RWPE2 (cell line): ENCODE results near the gene KCNMA1.

Experiments
- ATAC-seq: fragments of 200-7000 bp; cut with Tn5 transposase; 3 replicates; pipeline ENCODE4 v1.9.1; 2021; ENCODE audit warnings: low read depth
- DNase-seq: peaks from one replicate; pipeline ENCODE4 v3.0.0-alpha.2; 2020; ENCODE audit warnings: low spot score
- H3K27ac ChIP-seq: fragments of 450-650 bp; 2 replicates; pipeline ENCODE4 v1.5.1; 2017; ENCODE audit warnings: mild to moderate bottlenecking; ENCODE audit not compliant: poor library complexity, severe bottlenecking
- H3K27me3 ChIP-seq: fragments of 250-450 bp; sonication (Bioruptor Pico); 2 replicates; pipeline ENCODE4 v1.5.1; 2021; ENCODE audit warnings: mild to moderate bottlenecking, moderate library complexity; ENCODE audit not compliant: insufficient read depth, poor library complexity, severe bottlenecking
- H3K36me3 ChIP-seq: fragments of 250-450 bp; sonication (Bioruptor Pico); 2 replicates; pipeline ENCODE4 v1.5.1; 2020; ENCODE audit warnings: low read depth, mild to moderate bottlenecking, moderate library complexity
- H3K4me1 ChIP-seq: fragments of 250-450 bp; sonication (Bioruptor Pico); 2 replicates; pipeline ENCODE4 v1.5.1; 2021; ENCODE audit warnings: mild to moderate bottlenecking, moderate library complexity; ENCODE audit not compliant: insufficient read depth, poor library complexity, severe bottlenecking
- H3K4me3 ChIP-seq: fragments of 250-450 bp; sonication (Bioruptor Pico); 2 replicates; pipeline ENCODE4 v1.5.1; 2021; ENCODE audit warnings: mild to moderate bottlenecking, moderate library complexity; ENCODE audit not compliant: severe bottlenecking
- H3K9me3 ChIP-seq: fragments of 250-450 bp; sonication (Bioruptor Pico); 2 replicates; pipeline ENCODE4 v1.5.1; 2021; ENCODE audit warnings: mild to moderate bottlenecking, moderate library complexity; ENCODE audit not compliant: severe bottlenecking
- TF ChIP-seq, protein P1 (sequence below): fragments of 450-650 bp; IDR thresholded peaks from one replicate; pipeline ENCODE4 v1.5.1; 2017; ENCODE audit warnings: mild to moderate bottlenecking, moderate library complexity; ENCODE audit not compliant: poor library complexity, severe bottlenecking

KCNMA1 gene

DNA sequence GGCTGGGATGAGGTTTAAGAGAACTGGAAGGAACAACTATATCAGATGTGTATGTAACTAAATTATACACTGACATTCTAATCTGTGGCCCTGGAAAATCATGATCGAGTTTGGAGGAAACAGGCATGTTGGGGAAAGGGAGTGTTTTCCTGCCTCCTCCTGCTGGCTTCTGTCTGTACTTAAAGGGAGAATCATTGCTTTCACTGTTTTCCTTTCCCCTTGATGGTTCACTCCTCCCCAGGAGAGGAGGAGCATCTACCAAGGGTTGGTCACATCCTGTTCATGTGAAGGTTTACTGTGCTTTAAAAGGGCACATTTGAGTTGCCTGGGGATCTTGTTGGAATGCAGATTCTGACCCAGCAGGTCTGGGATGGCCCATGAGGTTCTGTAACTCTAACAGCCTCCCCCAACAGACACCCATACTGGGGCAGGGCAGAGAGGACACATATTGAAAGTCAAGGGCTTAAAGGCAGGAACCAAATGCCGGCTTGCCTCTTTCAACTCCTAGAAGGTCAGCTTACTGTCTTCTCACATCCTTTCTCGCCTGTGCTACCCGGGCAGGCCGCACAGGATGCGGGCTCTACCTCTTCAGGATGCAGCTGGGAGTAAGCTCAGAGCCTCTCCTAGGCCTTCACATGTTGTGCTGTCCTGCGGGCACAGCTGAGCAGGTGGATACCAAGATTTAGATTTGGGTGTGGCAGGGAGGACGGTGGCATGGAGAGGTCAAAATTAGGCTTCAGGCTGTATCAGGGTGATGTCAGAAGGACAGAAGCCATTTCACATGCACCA, 694.8 kb downstream of the KCNMA1 start:
- H3K4me3 ChIP-seq = no peak overlapping the region
- H3K9me3 ChIP-seq = no peaks in the 10 kb centered on the region
- DNase-seq = no peak
- no peaks in the 10 kb centered on the region for H3K36me3 ChIP-seq
- H3K4me1 ChIP-seq = no peaks in the 10 kb centered on the region
- H3K27ac ChIP-seq = no peak overlapping the region
- H3K27me3 ChIP-seq = no peaks in the 10 kb centered on the region
- TF ChIP-seq, protein P1, sequence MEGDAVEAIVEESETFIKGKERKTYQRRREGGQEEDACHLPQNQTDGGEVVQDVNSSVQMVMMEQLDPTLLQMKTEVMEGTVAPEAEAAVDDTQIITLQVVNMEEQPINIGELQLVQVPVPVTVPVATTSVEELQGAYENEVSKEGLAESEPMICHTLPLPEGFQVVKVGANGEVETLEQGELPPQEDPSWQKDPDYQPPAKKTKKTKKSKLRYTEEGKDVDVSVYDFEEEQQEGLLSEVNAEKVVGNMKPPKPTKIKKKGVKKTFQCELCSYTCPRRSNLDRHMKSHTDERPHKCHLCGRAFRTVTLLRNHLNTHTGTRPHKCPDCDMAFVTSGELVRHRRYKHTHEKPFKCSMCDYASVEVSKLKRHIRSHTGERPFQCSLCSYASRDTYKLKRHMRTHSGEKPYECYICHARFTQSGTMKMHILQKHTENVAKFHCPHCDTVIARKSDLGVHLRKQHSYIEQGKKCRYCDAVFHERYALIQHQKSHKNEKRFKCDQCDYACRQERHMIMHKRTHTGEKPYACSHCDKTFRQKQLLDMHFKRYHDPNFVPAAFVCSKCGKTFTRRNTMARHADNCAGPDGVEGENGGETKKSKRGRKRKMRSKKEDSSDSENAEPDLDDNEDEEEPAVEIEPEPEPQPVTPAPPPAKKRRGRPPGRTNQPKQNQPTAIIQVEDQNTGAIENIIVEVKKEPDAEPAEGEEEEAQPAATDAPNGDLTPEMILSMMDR = no peak
- ATAC-seq = no peak

DNA sequence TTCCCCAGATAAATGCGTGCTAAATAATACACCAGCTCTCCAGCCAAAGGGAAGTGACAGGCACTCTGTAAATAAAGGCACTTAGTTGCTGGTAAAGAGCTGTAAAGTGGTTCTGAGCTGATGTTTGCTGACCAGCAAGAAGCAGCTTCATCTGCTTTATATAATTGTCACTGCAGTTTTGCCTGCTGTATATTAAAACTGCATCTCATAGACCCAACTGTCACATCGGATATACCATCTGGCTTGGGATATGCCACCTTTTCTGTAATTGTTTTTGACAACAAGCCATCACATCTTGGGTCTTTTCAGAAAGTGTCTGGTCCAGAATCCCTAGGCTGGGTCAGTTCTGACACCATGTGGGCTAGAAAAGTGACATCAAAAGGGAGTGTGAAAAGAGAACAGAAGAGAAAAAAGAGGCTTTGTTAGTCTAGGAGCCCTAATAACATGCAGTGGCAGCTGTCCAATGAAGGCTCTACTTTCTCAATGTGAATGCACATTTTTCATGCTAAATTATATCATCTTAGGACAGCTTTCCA, 697.6 kb downstream of the KCNMA1 start:
- no peak overlapping the region for H3K4me3 ChIP-seq
- H3K27ac ChIP-seq = no peak overlapping the region
- ATAC-seq = no peak
- no peaks in the 10 kb centered on the region for H3K36me3 ChIP-seq
- TF ChIP-seq, protein P1 = no peak
- no peaks in the 10 kb centered on the region for H3K9me3 ChIP-seq
- no peaks in the 10 kb centered on the region for H3K4me1 ChIP-seq
- H3K27me3 ChIP-seq = no peaks in the 10 kb centered on the region
- DNase-seq = no peak

DNA sequence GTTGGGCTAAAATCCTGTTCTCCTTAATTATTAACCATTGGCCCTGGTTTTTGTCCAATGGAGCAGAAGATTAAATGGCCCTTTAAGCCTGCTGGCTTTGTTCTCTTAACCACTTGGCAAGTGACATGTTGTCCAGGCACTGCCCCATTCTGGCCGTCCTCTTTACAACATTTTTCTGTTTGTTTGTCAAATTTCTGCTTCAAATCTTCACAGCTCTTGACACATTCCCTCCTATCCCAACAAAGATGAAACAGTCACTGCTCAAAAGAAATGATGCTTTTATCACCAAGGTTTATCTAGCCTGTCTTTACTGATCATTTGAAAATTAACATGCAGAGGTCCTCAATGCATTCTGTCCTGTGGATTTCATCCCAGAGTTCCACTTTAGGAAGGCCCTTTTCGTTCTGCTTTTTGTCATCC, 700.4 kb downstream of the KCNMA1 start:
- Histone ChIP-seq H3K9me3 (no peaks in the 10 kb centered on the region), H3K4me3 (no peak overlapping the region), H3K36me3 (no peaks in the 10 kb centered on the region), H3K27ac (no peak overlapping the region), H3K27me3 (no peaks in the 10 kb centered on the region), H3K4me1 (no peaks in the 10 kb centered on the region)
- DNase-seq (no peak), ATAC-seq (no peak)
- TF ChIP-seq, protein P1 = no peak

DNA sequence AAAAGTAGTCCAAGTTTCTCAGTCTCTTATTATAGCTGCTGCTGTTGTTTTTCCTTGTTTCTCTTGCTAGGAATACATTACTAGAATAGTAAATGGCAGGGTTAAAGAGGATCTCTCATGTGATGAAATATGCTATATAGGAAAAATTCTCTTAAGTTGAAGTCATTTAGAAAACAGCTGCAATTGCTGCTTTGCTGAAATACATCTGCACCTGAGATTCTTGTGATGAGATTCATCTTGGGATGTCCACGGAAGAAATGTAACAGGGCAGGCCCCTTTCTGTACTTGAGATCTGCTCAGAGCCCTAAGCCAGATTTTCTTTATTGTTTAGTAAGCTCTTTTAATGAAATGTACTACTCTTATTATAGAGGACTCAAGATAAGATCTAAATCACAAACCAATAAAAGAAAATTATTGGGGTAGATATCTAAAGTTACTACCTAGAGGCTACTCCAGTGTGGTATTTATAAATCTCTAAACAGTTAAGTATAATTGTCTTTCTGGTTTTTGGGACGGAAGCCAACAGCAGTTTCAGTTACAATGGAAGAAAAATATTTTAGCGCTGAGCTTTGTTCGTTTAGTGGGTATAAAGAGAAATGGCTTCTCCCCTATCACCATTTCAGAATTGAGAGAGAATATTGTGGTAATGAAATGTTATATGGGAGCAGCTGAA, 701.5 kb downstream of the KCNMA1 start:
- Histone ChIP-seq H3K36me3 (no peaks in the 10 kb centered on the region), H3K27me3 (no peaks in the 10 kb centered on the region), H3K27ac (no peak overlapping the region), H3K9me3 (no peaks in the 10 kb centered on the region), H3K4me3 (no peak overlapping the region), H3K4me1 (no peaks in the 10 kb centered on the region)
- DNase-seq = no peak
- ATAC-seq = no peak
- TF ChIP-seq, protein P1 = no peak
